Activated B cell treated with CpG ODN at 0.5 μM for 24 hours (primary cell): ENCODE data around the gene DNAH7. TPM values are rescaled to one million over a fixed set of nuclear protein-coding genes. Genes with fewer than 3 reads are reported as not detected.

ENCODE experiments used
- ATAC-seq: fragments of 200-7000 bp; cut with Tn5 transposase; one replicate; pipeline ENCODE4 v1.10.0; 2021; ENCODE audit warnings: low read depth, mild to moderate bottlenecking, moderate library complexity
- CTCF ChIA-PET: fragments of 350-600 bp; sonication (Branson Sonifier 250); formaldehyde crosslinking; loops from one replicate; lab custom pipeline; 2021; ENCODE audit warnings: antibody characterized with exemption; lab: Charles Lee
- POLR2A ChIA-PET: fragments of 350-600 bp; sonication (Branson Sonifier 250); formaldehyde crosslinking; loops from one replicate; lab custom pipeline; 2021; ENCODE audit warnings: antibody characterized with exemption; lab: Charles Lee
- DNase-seq: peaks from one replicate; pipeline ENCODE4 v3.0.0; 2022
- H3K27ac Mint-ChIP-seq: one replicate; pipeline ENCODE4 v1.8.0; 2020; ENCODE audit warnings: mixed read lengths
- H3K27me3 Mint-ChIP-seq: one replicate; pipeline ENCODE4 v1.8.0; 2021; ENCODE audit warnings: mixed read lengths
- H3K36me3 Mint-ChIP-seq: one replicate; pipeline ENCODE4 v1.8.0; 2021; ENCODE audit warnings: low read depth, mixed read lengths
- H3K4me1 Mint-ChIP-seq: one replicate; pipeline ENCODE4 v1.8.0; 2021; ENCODE audit warnings: mixed read lengths
- H3K4me3 Mint-ChIP-seq: one replicate; pipeline ENCODE4 v1.8.0; 2020; ENCODE audit warnings: mild to moderate bottlenecking, mixed read lengths
- H3K9me3 Mint-ChIP-seq: one replicate; pipeline ENCODE4 v1.8.0; 2020; ENCODE audit warnings: mixed read lengths
- CTCF ChIP-seq: fragments of 200-600 bp; IDR thresholded peaks from one replicate; pipeline ENCODE4 v1.8.0; 2022; ENCODE audit warnings: antibody characterized with exemption, mild to moderate bottlenecking
- intact Hi-C: fragments of 100-400 bp; cut with micrococcal nuclease; formaldehyde crosslinking; loops from one replicate; pipeline ENCODE4 v1.15.1; 2024
- total RNA-seq: library from RNA; stranded (reverse); gene quantifications from 2 replicates; pipeline ENCODE4 v1.2.3, GENCODE V29; 2022

Gene DNAH7
- total RNA-seq, 1 donor from 2014 or later = 0.29 TPM

GRCh38 chr2:195706161-195706900 is 362.3 kb downstream of the DNAH7 start:
- DNase-seq (no peak), ATAC-seq (no peak)
- Mint-ChIP-seq H3K36me3 (peaks cover 63% of the 10 kb centered on the region), H3K9me3 (peaks cover under 1% of the 10 kb centered on the region), H3K27me3 (no peaks in the 10 kb centered on the region), H3K4me3 (no peak overlapping the region), H3K27ac (no peak overlapping the region), H3K4me1 (peaks cover 3% of the 10 kb centered on the region)
- intact Hi-C loops = no loop called here
- POLR2A ChIA-PET = no interaction called here
- CTCF ChIA-PET = interaction anchor here (1.1 kb wide), 2 partner anchors 41 to 208 kb away, joined by 3 read pairs; no protein-coding TSS in a partner anchor
- no peak for TF ChIP-seq CTCF

- Mint-ChIP-seq H3K36me3 (peaks cover 72% of the 10 kb centered on the region), H3K27me3 (no peaks in the 10 kb centered on the region), H3K27ac (no peak overlapping the region), H3K9me3 (peaks cover 34% of the 10 kb centered on the region), H3K4me1 (peaks cover 30% of the 10 kb centered on the region), H3K4me3 (no peak overlapping the region)
- POLR2A ChIA-PET = no interaction called here
- DNase-seq (no peak), ATAC-seq (no peak)
- CTCF ChIA-PET = no interaction called here
- no peak for TF ChIP-seq CTCF
- intact Hi-C loops = no loop called here
Observed at GRCh38 chr2:195700480-195700879, 368.2 kb downstream of the DNAH7 start.

- Mint-ChIP-seq H3K4me1 (peaks cover 52% of the 10 kb centered on the region), H3K36me3 (peaks cover 83% of the 10 kb centered on the region), H3K27me3 (no peaks in the 10 kb centered on the region), H3K27ac (no peak overlapping the region), H3K4me3 (no peak overlapping the region), H3K9me3 (peaks cover 41% of the 10 kb centered on the region)
- ChIA-PET POLR2A (no interaction called here), CTCF (no interaction called here)
- ATAC-seq = no peak
- intact Hi-C loops = no loop called here
- TF ChIP-seq CTCF = no peak
- no peak for DNase-seq
Observed at GRCh38 chr2:195697681-195698220, 370.9 kb downstream of the DNAH7 start.

- no peak for TF ChIP-seq CTCF
- DNase-seq (no peak), ATAC-seq (no peak)
- peaks cover 84% of the 10 kb centered on the region for H3K36me3 Mint-ChIP-seq
- no peak overlapping the region for H3K4me3 Mint-ChIP-seq
- CTCF ChIA-PET = no interaction called here
- no peaks in the 10 kb centered on the region for H3K27me3 Mint-ChIP-seq
- H3K27ac Mint-ChIP-seq = no peak overlapping the region
- intact Hi-C loops = no loop called here
- POLR2A ChIA-PET = interaction anchor here (0.7 kb wide), 2 partner anchors 36 to 177 kb away, joined by 4 to 8 read pairs; no protein-coding TSS in a partner anchor
- peaks cover 47% of the 10 kb centered on the region for H3K9me3 Mint-ChIP-seq
- peaks cover 69% of the 10 kb centered on the region for H3K4me1 Mint-ChIP-seq
Observed at GRCh38 chr2:195696012-195696411, 372.6 kb downstream of the DNAH7 start.

GRCh38 chr2:195695002-195695631 is 373.5 kb downstream of the DNAH7 start:
- ATAC-seq (no peak), DNase-seq (no peak)
- ChIA-PET CTCF (no interaction called here), POLR2A (no interaction called here)
- Mint-ChIP-seq H3K4me1 (peaks cover 72% of the 10 kb centered on the region), H3K27ac (no peak overlapping the region), H3K36me3 (peaks cover 86% of the 10 kb centered on the region), H3K27me3 (no peaks in the 10 kb centered on the region), H3K9me3 (peaks cover 49% of the 10 kb centered on the region), H3K4me3 (no peak overlapping the region)
- TF ChIP-seq CTCF = no peak
- intact Hi-C loops = no loop called here
